CD4-positive, alpha-beta T cell treated with Interferon gamma for 1 hour (primary cell): ENCODE results near the gene CCDC40.
A peak's percentile ranks its signal among the peaks of the same experiment; 100 is the strongest.

ENCODE experiments used
- DNase-seq: peaks from one replicate; pipeline ENCODE4 v3.0.0-alpha.2; 2020

The CCDC40 gene

GRCh38 chr17:80000981-80001775, 35.3 kb upstream of the CCDC40 start:
- DNase-seq: no peak

GRCh38 chr17:80002070-80002641, 34.3 kb upstream of the CCDC40 start:
- DNase-seq: no peak

GRCh38 chr17:80002690-80003490, 33.6 kb upstream of the CCDC40 start:
- no peak for DNase-seq

GRCh38 chr17:80003969-80004368, 32.5 kb upstream of the CCDC40 start:
- no peak for DNase-seq

- peak; percentile 61 for DNase-seq
These were observed 30.8 kb upstream of the CCDC40 start for GRCh38 chr17:80005360-80006338.

GRCh38 chr17:80006339-80006720, 30.1 kb upstream of the CCDC40 start:
- no peak for DNase-seq

- no peak for DNase-seq
These were observed 29.4 kb upstream of the CCDC40 start for GRCh38 chr17:80006811-80007752.

GRCh38 chr17:80007939-80008338, 28.5 kb upstream of the CCDC40 start:
- no peak for DNase-seq

GRCh38 chr17:80008383-80008840, 28.0 kb upstream of the CCDC40 start:
- DNase-seq: peak; percentile 69

GRCh38 chr17:80008848-80009247, 27.6 kb upstream of the CCDC40 start:
- DNase-seq: no peak

- no peak for DNase-seq
These were observed 26.8 kb upstream of the CCDC40 start for GRCh38 chr17:80009391-80010282.

- no peak for DNase-seq
These were observed 26.1 kb upstream of the CCDC40 start for GRCh38 chr17:80010283-80010858.

GRCh38 chr17:80011989-80012555, 24.4 kb upstream of the CCDC40 start:
- DNase-seq: no peak

GRCh38 chr17:80012765-80013741, 23.4 kb upstream of the CCDC40 start:
- no peak for DNase-seq

GRCh38 chr17:80017226-80018010, 19.0 kb upstream of the CCDC40 start:
- no peak for DNase-seq

- no peak for DNase-seq
These were observed 17.4 kb upstream of the CCDC40 start for GRCh38 chr17:80018917-80019651.

- DNase-seq: no peak
These were observed 14.8 kb upstream of the CCDC40 start for GRCh38 chr17:80021600-80021999.
